Glomerular visceral epithelial cell (primary cell): ENCODE results near the gene LRRC15.

Source experiments
- DNase-seq: peaks from one replicate; pipeline ENCODE4 v3.0.0-alpha.2; 2016; ENCODE audit errors: extremely low spot score

The LRRC15 gene

DNA sequence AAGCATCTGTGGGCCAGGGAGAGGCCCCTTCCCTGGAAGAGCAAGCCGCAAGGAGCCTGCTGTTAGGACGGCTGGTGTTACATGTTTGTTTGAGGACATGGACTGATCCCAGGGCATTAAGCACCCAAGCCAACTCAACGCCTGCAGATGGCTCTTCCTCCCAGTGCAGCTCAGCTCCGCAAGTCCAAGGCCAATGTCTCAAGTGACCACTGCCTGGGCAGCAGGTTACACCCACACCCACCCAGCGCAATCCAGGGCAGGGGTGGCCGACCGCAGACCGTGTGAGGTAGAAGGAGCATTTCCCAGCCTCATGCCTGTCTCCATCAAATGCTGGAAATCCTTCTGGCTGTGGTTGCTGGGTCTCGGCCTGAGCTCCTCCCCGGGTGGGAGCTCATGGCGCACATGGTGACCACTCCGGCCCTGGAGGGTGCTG is 15.0 kb upstream of the LRRC15 start:
- no peak for DNase-seq

GRCh38 chr3:194384156-194384555 is 14.6 kb upstream of the LRRC15 start:
- DNase-seq = no peak

DNA sequence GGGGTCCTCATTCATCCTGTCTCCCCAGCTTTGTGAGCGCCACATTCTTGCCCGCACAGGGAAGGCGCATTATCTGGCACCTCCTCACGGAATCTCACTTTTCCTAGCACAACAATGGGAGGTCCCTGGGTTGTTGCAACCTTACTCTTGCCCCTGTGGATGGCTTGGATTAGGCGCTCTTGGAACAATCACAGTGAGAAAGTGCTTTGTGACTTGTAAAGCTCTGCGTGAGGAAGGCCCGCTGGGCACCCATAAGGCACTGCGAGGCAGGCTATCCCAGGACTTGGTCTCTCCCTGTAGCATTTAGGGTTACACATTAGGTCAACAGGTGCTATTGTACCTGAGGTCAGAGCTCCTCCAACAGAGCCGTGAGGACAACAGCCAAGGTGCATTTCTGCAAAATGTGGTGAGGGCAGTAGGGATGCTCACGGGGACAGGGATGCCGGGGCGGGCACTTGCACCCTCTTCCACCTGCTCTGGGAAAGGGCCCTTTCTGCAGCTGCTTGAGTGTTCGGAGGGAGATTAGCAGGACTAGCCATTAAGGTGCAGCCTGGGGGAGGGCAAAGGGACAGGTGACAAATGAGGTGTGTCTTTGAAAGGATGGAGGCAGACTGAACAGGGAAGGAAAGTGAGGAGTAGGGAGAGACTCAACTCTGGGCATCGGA is 13.9 kb upstream of the LRRC15 start:
- DNase-seq = no peak

GRCh38 chr3:194382892-194383223 is 13.3 kb upstream of the LRRC15 start:
- DNase-seq = no peak

- no peak for DNase-seq
Observed at GRCh38 chr3:194382196-194382891, 12.8 kb upstream of the LRRC15 start.

DNA sequence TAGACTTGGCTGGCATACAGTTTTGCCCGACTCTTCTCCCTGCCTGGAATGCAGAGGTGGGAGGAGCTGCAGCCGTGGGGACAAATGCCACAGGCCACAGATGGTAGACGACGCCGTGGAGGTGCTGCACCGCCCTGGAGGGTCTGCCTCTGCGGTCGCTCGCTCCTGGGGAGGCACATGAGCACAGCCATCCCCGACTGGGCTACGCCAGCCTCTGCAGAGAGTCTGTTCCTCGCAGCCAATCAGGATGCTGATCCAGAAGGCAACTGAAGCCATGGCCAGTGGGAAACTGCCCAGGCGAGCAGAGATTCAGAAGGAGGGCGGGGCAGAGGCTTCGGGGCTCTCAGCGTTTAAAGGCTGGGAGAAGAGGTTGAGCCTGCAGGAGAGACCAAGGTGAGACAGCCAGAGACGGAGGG is 11.9 kb upstream of the LRRC15 start:
- DNase-seq = peak; percentile 25

DNA sequence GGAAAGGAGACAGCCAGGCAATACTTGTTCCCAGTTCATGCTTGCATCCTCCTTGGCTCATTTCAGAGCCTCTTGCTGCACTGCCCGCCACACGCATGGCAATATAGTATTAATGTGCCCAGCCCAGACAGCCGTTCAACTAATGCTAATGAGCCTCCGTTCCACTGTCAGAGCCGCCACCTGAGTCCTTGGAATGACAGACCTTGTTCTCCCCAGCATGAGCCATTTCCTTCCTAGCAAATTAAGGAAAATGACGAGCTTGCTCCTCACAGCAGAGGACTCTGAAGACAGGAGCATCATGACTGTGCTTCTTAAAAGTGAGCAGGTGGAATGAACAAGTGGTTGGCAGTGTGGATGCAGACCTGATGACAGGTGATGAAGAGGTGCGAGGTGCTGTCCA is 10.8 kb upstream of the LRRC15 start:
- no peak for DNase-seq

- DNase-seq = no peak
Observed at GRCh38 chr3:194379651-194380050, 10.1 kb upstream of the LRRC15 start.

DNA sequence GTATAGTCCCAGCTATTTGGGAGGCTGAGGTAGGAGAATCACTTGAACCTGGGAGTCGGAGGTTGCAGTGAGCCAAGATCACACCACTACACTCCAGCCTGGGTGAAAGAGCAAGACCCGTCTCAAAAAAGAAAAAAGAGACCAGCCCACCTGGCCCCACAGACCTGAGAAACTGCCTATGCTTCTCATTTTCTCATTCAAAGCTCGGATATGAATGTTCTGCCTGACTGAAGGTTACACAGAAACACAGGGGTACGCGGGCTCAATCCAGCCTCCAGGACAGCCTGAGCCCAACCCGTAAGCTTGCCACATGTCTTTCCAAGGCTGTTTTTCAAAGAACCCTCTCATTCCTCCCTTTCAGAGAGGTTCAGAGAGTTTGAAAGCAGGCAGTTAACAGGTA is 9.7 kb upstream of the LRRC15 start:
- DNase-seq = no peak

- no peak for DNase-seq
Observed at GRCh38 chr3:194377708-194378107, 8.2 kb upstream of the LRRC15 start.

- no peak for DNase-seq
Observed at GRCh38 chr3:194376241-194376560, 6.7 kb upstream of the LRRC15 start.

DNA sequence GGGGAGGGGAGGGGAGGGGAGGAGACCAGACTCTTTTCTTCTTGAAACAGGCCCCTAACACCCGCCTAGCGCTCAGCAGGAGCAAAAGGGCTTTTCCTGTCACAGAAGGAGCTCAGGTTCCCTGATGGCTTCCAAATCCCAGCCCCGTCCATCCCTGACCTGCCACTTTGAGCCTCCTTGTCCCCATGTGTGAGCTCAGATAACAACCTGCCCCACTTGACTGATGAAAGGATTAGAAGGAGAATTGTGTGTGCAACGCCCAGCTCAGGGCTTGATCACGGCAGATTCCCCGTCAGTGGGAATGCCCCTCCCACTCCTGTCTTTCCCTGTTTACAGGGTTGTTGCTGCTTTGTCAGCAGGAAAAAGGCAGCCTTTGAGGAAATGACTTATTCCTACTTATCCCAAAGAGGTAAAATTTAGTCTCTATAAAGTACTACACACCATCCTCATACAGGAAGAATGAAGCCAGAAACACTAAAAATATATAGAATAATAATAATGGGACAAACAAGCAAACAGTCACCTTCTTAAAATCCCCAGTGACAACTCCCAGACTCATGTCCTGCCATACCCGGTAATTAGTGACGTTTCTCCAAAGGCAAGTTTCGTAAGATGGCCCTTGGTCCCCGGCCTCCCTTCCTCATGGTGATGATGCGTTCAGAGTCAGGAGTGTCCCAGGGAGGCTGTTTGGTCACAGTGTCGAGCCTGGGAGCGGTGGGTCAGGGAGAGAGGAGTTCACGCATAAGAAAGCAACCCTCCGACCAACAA is 6.1 kb upstream of the LRRC15 start:
- no peak for DNase-seq

DNA sequence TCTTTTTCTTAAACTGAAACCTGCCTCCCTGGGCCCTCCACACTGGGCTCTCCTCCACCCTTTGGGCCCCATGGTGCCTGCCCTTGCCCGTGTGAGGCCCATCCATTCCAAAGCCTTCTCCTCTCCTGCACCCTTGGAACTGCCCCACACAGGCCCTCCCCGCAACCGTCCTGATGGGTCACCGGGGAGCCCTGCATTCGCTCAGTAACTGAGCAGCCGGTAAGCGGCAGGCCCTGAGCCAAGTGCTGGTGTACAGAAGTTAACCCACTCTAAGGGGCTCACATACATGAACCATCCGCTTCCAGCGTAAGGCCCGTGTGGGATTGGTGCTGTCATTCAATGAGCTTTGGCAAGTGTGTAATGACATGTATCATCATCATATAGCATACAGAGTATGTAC is 5.4 kb upstream of the LRRC15 start:
- DNase-seq = no peak

DNA sequence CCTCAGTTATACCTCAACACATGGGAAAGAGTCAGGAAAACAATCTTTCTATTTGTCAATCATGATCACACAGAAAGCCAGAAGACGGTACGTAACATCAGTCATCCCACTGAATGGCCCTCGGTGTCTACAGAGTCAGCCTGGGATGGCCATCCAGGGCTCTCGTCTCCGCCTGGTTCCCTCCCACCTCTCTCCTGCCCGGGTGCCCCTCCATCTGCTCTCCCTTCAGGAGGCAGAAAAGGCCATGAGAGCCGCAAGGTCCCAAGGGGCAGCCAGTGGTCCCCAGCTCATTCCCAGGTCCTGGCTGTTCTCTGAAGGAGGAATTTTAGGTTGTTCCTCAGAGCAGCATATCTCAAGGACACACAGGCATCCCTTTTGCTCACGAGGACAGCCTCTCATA is 4.4 kb upstream of the LRRC15 start:
- no peak for DNase-seq

- no peak for DNase-seq
Observed at GRCh38 chr3:194373028-194373427, 3.5 kb upstream of the LRRC15 start.

- no peak for DNase-seq
Observed at GRCh38 chr3:194370753-194371152, 1.2 kb upstream of the LRRC15 start.

DNA sequence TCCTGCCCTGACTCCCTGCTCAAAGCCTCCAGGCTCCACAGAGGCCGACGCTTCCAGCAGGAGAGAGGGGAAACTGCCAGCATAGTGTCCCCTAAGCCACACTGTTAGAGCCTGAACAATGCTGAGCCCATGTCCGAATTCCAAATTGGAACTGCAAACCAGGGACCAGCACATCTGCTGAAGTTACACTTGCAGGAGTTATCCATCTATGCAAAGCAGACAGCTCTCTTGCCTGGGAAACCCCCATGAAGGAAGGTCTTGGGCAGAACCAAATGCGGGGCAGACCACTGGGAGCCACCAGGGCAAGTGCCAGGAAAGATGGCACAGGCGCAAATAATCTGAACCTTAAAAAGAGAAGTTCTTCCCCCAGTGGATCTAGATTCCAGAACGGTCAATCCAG is 625 bp downstream of the LRRC15 start:
- no peak for DNase-seq

GRCh38 chr3:194367992-194368841 is 1.3 kb downstream of the LRRC15 start:
- no peak for DNase-seq

GRCh38 chr3:194365978-194366490 is 3.5 kb downstream of the LRRC15 start:
- DNase-seq = no peak

GRCh38 chr3:194365526-194365925 is 4.0 kb downstream of the LRRC15 start:
- DNase-seq = no peak

DNA sequence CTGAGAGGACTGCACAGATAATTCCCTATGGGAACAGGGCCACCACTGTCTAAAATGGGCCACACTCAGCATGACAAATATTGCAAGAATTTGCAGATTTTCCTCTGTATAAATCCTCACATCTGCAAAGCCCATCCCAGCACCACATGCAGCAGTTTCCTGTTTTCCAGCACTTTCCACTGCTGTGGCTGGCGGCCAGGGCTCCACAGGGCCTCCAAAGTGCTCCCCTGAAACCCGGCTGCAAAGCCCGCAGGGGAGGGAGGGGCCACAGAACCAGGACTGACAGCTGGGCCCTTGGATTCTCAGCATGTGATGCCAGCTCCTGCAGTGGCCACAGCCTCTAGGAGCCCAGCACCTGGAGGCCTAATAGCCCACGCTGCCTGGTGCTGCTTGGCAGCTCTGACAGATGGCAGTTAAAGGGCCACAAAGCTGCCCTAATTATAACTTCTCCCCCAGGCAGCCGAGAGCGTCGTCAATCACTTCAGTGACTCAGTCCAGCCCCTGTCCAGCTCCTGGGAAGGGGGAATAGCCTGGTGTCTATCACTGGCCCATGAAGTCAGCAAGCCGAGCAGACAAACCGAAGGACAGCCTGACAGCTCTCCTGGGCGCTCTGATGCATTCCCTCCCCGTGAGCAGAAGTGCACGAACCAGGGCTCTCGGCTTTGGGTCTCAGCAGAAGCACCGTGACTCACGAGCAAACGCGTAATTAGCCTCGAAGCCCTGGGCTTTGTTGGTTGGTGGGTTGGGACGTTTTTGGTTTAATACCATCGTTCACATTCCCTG is 4.7 kb downstream of the LRRC15 start:
- DNase-seq = peak; percentile 18
